Activated CD4-positive, alpha-beta T cell treated with anti-CD3 and anti-CD28 coated beads for 24 hours (primary cell): ENCODE measurements around the gene EDEM1.

Experiments
- DNase-seq, 2 donors: peaks; one replicate each; pipeline ENCODE4 v3.0.0-alpha.2; 2020; ENCODE audit warnings: low read depth in 2 of 2

EDEM1 gene

GRCh38 chr3:5198986-5199731, 11.7 kb downstream of the EDEM1 start:
- no peak for DNase-seq

GRCh38 chr3:5201536-5201935, 14.0 kb downstream of the EDEM1 start:
- no peak for DNase-seq

GRCh38 chr3:5202222-5202621, 14.7 kb downstream of the EDEM1 start:
- no peak for DNase-seq

GRCh38 chr3:5205165-5205941, 17.8 kb downstream of the EDEM1 start:
- no peak for DNase-seq

GRCh38 chr3:5210926-5211325, 23.4 kb downstream of the EDEM1 start:
- no peak for DNase-seq

- DNase-seq, result no peak
Observed at GRCh38 chr3:5212628-5213573, 25.4 kb downstream of the EDEM1 start.

- DNase-seq, result no peak
Observed at GRCh38 chr3:5213574-5213966, 26.1 kb downstream of the EDEM1 start.

GRCh38 chr3:5214352-5214751, 26.8 kb downstream of the EDEM1 start:
- DNase-seq, result no peak

- no peak for DNase-seq
Observed at GRCh38 chr3:5217824-5218595, 30.5 kb downstream of the EDEM1 start.

DNA sequence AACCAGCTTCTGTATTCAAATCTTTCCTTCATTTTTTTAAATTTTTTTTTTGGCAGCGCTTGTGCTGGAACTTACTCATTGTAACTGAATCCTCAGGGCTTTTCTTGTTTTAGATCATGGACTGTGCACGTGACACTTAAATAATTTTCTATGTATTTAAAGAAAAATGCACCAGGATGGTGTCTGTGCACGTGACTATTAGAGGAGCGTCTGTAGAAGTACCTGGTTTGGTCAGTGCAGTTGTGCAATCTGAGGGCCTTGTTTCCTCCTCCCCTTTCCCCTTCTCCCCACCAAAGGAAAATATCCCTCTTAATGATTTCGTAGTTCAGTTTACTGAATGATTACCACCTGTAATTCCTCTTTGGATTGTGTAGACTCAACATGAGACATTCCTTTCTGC, 31.3 kb downstream of the EDEM1 start:
- no peak for DNase-seq

DNA sequence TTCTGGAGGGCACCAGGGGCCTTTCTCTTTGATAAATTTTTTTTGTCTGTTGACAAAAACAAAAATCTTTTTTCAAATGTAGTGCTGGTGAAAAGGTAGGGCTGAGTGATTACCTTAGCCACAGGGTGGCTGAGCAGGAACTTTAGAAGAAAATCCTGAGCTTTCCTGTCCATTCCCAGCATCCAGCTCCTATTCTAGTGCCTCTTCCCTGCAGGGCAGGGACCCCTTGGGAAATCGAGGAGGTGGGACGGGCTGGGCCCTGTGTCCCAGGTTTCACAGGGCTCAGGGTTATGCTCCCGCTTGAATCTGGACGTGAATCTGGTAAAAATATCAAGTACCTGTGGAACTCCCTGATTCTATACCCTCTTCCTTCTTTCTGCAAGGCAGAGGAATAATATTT, 31.7 kb downstream of the EDEM1 start:
- DNase-seq, result no peak

- no peak for DNase-seq
Observed at GRCh38 chr3:5220193-5220592, 32.7 kb downstream of the EDEM1 start.

DNA sequence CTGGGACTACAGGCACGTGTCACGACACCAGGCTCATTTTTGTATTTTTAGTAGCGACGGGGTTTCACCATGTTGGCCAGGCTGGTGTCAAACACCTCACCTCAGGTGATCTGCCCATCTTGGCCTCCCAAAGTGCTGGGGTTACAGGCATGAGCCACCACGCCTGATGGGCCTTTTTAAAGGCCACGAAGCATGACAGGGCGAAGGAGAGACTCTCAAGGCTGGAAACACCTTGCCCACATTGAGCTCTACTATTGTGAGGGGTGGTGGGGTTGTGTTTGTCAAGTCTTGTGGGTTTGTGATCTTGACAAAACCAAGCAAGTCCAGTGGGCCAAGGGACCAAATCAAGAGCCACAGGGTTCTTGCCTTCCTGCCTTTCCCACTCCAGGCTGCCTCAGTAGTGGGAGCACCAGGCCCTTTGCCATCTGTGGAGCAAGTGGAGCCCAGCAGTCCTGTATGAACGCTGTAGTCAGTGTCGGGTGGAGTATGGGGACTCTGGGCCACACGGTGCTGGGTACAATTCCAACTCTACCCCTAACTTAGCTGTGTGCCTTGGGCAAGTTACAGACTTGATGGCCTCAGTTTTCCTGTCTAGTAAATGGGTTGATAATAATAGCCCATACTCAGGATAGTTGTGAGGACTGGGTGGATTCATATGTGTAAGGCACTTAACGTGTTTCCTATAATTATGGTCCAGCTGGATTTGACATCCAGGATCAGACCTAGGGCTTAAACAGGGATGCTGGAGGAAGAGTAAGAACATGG, 33.3 kb downstream of the EDEM1 start:
- no peak for DNase-seq

- DNase-seq, result no peak
Observed at GRCh38 chr3:5221701-5222100, 34.2 kb downstream of the EDEM1 start.

DNA sequence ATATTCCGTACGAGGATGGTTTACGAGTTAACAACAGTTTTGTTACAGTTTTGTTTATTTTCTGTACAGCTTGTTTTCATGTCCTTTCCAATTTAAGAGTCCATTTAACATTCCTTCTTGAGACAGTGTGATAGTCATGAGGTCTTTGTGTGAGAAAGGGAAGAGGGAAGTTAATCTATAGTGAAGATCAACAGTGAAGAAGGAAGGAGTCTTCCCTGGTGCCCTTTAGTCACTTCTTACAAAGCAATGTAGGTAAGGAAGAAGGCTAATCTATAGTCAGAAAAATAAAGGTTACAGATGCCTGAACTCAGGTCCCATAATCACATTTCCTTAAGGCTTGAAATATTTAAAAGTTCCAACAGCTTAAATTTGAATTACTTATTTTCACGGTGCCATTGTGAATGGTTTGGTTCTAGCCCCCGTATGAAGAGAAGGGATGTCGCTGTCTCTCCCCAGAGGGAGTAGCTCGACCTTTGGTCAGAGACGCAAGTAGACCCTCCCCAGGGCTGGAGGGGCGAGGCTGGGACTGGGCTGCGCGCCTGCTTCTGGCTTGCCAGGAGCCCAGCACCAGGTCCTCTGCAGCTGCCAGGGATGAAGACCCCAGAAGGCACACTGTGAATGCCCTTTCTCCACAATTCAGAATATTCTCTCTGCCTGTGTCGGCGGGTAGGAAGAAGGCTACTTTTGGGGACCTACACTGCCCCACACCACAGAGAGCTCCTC, 34.9 kb downstream of the EDEM1 start:
- DNase-seq, result no peak

- DNase-seq, result no peak
Observed at GRCh38 chr3:5226783-5227182, 39.3 kb downstream of the EDEM1 start.

GRCh38 chr3:5227812-5228211, 40.3 kb downstream of the EDEM1 start:
- no peak for DNase-seq

GRCh38 chr3:5229414-5229813, 41.9 kb downstream of the EDEM1 start:
- DNase-seq, result no peak

DNA sequence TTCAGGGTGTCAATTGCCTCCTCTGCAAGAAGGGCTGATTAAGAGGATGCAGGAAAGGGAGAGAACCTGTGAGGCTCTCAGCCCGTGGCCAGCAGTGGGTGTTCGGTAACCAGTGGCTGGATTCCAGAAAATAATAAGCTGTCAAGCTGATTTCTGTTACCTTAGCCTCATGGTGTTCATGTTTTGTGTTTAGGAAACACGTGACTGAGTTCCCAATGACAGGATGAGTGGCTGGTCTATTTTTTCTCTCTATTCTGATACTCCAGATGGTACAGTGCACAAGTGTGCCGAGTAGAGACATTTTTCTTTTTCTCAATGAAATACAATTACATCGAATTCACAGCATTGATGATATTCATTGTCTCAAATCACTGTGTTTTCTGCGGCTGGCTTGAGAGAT, 43.6 kb downstream of the EDEM1 start:
- DNase-seq, result no peak

- DNase-seq, result no peak
Observed at GRCh38 chr3:5231487-5231886, 44.0 kb downstream of the EDEM1 start.
